ENCODE data around the gene ERH.

ERH gene

GRCh38 chr14:69355154-69355597 is 42.9 kb downstream of the ERH start:
- no peak for DNase-seq

GRCh38 chr14:69354383-69355153 is 43.5 kb downstream of the ERH start:
- no peak for DNase-seq

GRCh38 chr14:69353168-69353567 is 44.9 kb downstream of the ERH start:
- DNase-seq = no peak

GRCh38 chr14:69351911-69352310 is 46.2 kb downstream of the ERH start:
- no peak for DNase-seq

- no peak for DNase-seq
Observed at GRCh38 chr14:69351385-69351784, 46.7 kb downstream of the ERH start.

GRCh38 chr14:69350892-69351291 is 47.2 kb downstream of the ERH start:
- DNase-seq = no peak

- DNase-seq = no peak
Observed at GRCh38 chr14:69349091-69349777, 48.9 kb downstream of the ERH start.

- no peak for DNase-seq
Observed at GRCh38 chr14:69346710-69347109, 51.4 kb downstream of the ERH start.

GRCh38 chr14:69345402-69345801 is 52.7 kb downstream of the ERH start:
- DNase-seq = no peak

GRCh38 chr14:69344171-69344570 is 53.9 kb downstream of the ERH start:
- no peak for DNase-seq

- no peak for DNase-seq
Observed at GRCh38 chr14:69342928-69343525, 55.1 kb downstream of the ERH start.

GRCh38 chr14:69339426-69339825 is 58.7 kb downstream of the ERH start:
- DNase-seq = no peak

GRCh38 chr14:69337984-69338383 is 60.1 kb downstream of the ERH start:
- DNase-seq = no peak

GRCh38 chr14:69335371-69335771 is 62.7 kb downstream of the ERH start:
- DNase-seq = no peak

- no peak for DNase-seq
Observed at GRCh38 chr14:69334576-69334975, 63.5 kb downstream of the ERH start.

- no peak for DNase-seq
Observed at GRCh38 chr14:69333791-69334337, 64.2 kb downstream of the ERH start.

- no peak for DNase-seq
Observed at GRCh38 chr14:69332782-69333395, 65.2 kb downstream of the ERH start.

- DNase-seq = no peak
Observed at GRCh38 chr14:69331206-69331605, 66.9 kb downstream of the ERH start.
